OCI-LY7 (cell line): ENCODE measurements around the gene SLC41A3.
"Not testable (repeated sequence)": the region's sequence is repeated elsewhere in the genome, so short reads cannot be mapped to it uniquely, and the experiment has no call there.

Experiments used
- CTCF ChIP-seq: fragments of 200-600 bp; sonication (generic); conservative IDR thresholded peaks from 2 replicates; pipeline ENCODE4 v1.5.1; 2014; ENCODE audit warnings: mild to moderate bottlenecking, antibody characterized with exemption, low read length, moderate library complexity, mixed read lengths
- EZH2phosphoT487 ChIP-seq: fragments of 200-600 bp; sonication (generic); IDR thresholded peaks from 2 replicates; pipeline ENCODE4 v1.6.1; 2018; ENCODE audit warnings: low read depth, borderline replicate concordance, mild to moderate bottlenecking, mixed run types, antibody characterized with exemption, low read length, moderate library complexity, mixed read lengths

GRCh38 chr3:125963834-125964233, 120.1 kb downstream of the SLC41A3 start:
- not testable (repeated sequence) for TF ChIP-seq CTCF, EZH2phosphoT487
